Measurements from ENCODE around the gene PLB1. TPM values are rescaled to one million over a fixed set of nuclear protein-coding genes. Genes with fewer than 3 reads are reported as not detected.

PLB1 gene
- total RNA-seq, 2 donors from 2014 or later = 0.39 to 0.89 TPM

DNA sequence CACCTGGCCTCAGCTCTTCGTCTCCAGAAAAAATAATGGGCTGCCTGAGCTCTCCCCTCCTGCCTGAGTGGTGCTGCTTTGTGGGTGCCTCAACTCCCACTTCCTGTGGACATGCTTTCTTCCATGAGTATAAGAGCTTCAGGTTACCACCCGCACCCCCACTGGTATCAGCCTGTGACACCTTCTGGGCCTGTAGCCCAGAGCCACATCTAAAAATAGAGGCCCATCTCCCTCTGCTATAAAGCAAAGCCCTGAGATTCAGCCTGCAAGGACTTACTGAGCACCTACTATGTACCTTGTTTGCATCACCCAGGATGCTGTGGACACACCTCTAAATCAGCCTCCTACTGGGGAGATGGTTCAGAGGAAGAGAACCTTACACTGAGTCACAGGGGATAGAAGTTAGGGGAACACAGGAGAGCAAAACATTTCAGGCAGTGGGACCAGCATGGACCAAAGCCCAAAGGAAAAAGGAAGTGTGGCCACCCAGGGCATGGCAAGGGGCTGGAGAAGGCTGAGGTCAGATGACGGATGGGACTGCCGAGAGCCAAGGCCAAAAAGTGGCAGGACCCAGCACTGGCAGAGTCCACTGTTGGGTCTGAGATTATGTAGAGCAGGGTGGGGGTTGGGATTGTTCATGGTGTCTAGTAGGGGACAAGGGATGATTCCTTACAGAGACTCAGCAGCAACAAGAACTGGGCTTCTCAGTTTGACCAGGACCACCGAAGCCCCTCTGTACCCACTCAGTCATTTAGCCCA lies 132.0 kb downstream of the PLB1 start:
- H3K36me3 Mint-ChIP-seq = peaks cover 0 to 7% of the 10 kb centered on the region in 2 donors
- H3K27ac Mint-ChIP-seq = peak overlapping the region; percentile 8 to 14
- ATAC-seq = no peak
- no peaks in the 10 kb centered on the region for H3K9me3 Mint-ChIP-seq
- no peak for DNase-seq (ENCODE audit: low spot score in 2 of 2)

DNA sequence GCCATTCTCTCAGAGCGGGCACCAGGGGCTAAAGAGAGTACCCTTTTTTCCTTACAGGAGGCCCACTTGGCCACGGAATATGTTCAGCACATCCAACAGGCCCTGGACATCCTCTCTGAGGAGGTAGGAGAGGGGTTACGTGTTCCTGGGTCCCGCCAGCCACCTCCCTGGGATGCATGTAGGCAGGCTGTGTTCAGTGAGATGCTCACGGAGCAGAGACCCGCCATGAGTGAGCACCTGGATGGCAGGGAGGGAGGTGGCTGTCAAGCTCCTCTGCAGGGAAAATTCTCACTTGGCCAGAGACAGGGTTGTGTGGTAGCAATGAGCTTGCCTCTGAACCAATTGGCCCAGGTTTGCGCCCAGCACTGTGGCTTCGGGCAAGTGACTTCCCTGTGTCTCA lies 132.6 kb downstream of the PLB1 start:
- ATAC-seq = no peak
- peaks cover 0 to 7% of the 10 kb centered on the region in 2 donors for H3K36me3 Mint-ChIP-seq
- H3K9me3 Mint-ChIP-seq = no peaks in the 10 kb centered on the region

DNA sequence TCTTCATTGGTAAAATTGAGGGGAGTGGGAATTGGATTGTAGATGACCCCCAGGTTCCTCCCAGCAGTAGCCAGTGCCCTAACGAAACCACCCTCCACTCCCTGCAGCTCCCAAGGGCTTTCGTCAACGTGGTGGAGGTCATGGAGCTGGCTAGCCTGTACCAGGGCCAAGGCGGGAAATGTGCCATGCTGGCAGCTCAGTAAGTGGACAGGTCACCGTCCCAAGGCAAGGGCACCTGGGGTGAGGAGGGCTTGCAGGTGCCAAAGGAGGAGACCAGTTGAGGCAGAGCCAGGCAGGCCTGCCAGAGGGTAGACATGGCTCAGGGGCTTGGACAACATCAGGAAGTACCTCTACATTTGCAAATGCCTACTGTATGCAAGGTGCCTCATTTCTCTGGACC lies 133.1 kb downstream of the PLB1 start:
- Mint-ChIP-seq H3K9me3 (no peaks in the 10 kb centered on the region), H3K36me3 (peaks cover 0 to 7% of the 10 kb centered on the region in 2 donors)
- ATAC-seq = no peak

More for the DNA sequence above, 132.6 kb downstream of the PLB1 start:
- H3K27ac Mint-ChIP-seq = no peak overlapping the region
- DNase-seq (ENCODE audit: low spot score in 2 of 2) = no peak

DNA sequence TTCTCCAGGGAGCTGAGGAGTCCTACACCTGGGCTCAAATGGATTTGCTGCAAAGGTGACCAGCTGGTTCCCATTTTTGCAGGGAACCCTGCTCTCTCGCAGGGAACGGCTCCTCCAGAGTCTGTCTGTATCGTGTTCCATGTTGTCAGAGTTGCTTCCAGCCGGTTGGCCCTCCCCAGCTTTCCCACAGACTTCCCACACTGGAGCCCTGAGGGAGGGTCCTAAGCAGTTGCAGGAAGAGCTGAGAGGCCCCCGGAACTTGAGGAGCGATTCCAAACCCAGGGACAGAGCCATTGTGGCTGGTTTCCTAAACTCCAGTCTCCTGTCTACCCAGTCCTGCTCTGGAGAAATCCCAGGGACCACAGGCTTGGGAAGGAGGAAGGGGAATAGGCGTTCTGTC lies 134.1 kb downstream of the PLB1 start:
- DNase-seq (ENCODE audit: low spot score in 2 of 2) (peak in 1 of 2 donors; percentile 33), ATAC-seq (no peak)
- Mint-ChIP-seq H3K27ac (no peak overlapping the region), H3K36me3 (peaks cover 0 to 7% of the 10 kb centered on the region in 2 donors), H3K9me3 (no peaks in the 10 kb centered on the region)

More for the DNA sequence above, 133.1 kb downstream of the PLB1 start:
- no peak overlapping the region for H3K27ac Mint-ChIP-seq
- no peak for DNase-seq (ENCODE audit: low spot score in 2 of 2)

DNA sequence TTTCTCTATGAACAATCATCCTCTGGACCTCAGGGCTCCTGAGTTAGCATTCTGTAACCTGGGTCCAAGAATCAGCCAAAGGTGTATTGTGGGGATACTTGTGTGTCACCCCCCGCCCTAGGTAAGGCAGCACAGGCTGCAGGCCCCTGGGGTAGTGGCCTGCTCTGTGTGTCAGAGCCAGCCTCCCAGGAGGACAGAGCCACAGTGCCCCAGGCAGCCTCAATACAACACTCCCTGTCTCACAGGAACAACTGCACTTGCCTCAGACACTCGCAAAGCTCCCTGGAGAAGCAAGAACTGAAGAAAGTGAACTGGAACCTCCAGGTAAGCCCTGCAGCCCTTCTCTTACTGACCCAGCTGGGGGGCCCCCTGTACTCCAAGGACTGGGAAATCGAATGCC lies 134.5 kb downstream of the PLB1 start:
- H3K9me3 Mint-ChIP-seq = no peaks in the 10 kb centered on the region
- H3K27ac Mint-ChIP-seq = no peak overlapping the region
- peaks cover 0 to 7% of the 10 kb centered on the region in 2 donors for H3K36me3 Mint-ChIP-seq
- ATAC-seq (no peak), DNase-seq (ENCODE audit: low spot score in 2 of 2) (peak in 1 of 2 donors; percentile 45)

DNA sequence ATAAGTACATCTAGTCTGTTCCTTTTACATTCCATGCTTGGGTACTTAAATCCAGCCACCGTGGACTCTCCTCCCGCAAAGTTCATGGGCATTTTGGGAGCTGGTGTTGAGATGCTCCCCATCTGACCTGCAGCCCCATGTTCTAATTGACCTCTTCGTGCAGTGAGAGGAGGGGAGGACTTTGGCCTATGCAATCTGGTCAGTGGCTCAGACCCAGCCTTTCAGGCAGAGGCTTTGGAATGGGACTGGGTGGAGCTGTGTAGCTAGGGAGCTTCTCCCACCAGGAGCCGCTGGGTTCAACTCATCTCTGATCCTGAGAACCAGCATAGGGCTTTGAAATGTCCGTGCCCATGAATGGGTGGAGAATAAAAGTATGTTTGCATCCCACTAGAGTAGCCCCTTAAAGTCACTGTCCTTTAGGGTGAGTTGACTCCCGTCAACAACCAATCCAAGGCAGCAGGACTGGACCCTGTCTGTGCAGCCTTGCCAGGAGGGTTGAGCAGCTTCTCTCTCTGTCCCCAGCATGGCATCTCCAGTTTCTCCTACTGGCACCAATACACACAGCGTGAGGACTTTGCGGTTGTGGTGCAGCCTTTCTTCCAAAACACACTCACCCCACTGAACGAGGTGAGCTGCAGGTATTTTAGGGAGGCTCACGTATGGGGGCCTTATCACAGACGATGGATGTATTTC lies 135.8 kb downstream of the PLB1 start:
- no peaks in the 10 kb centered on the region for H3K9me3 Mint-ChIP-seq
- H3K36me3 Mint-ChIP-seq = peaks cover 0 to 7% of the 10 kb centered on the region in 2 donors
- ATAC-seq (no peak), DNase-seq (ENCODE audit: low spot score in 2 of 2) (peak in 1 of 2 donors; percentile 23)
- no peak overlapping the region for H3K27ac Mint-ChIP-seq

DNA sequence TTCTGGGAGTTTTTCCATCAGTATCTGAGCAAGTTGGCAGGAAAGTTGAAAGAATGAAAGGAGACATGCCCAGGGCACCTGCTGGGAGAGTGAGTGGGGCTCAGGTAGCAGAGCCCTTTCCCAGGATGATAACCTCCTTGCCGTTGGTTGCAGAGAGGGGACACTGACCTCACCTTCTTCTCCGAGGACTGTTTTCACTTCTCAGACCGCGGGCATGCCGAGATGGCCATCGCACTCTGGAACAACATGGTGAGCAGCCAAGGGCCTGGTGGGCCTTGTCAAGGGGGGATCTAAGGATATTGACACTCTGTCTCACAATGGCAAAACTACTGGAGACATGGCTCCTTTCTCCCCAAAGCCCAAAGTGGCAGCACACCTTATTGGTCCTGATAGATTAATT lies 136.9 kb downstream of the PLB1 start:
- DNase-seq (ENCODE audit: low spot score in 2 of 2) (no peak), ATAC-seq (no peak)
- no peaks in the 10 kb centered on the region for H3K9me3 Mint-ChIP-seq
- H3K36me3 Mint-ChIP-seq = peaks cover 0 to 1% of the 10 kb centered on the region in 2 donors
- H3K27ac Mint-ChIP-seq = no peak overlapping the region

DNA sequence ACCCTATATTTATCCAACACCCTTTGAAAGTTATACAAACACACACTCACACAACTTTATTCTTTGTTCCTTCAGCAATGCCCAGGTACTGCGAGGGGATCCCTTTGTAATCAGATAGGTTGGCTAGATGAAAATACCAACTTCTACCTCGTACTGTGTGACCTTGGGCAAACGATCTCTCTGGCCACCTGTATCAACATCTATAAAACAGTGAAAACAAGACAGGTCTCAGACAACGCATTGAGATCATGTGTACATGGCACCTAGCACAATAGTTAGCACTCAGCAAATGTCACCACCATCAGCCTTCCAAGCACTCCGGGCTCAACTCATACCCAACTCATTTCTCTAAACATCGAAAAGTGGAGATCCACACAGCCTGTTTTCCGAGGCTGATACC lies 137.3 kb downstream of the PLB1 start:
- Mint-ChIP-seq H3K27ac (no peak overlapping the region), H3K9me3 (no peaks in the 10 kb centered on the region), H3K36me3 (no peaks in the 10 kb centered on the region)
- ATAC-seq = no peak
- DNase-seq (ENCODE audit: low spot score in 2 of 2) = no peak

DNA sequence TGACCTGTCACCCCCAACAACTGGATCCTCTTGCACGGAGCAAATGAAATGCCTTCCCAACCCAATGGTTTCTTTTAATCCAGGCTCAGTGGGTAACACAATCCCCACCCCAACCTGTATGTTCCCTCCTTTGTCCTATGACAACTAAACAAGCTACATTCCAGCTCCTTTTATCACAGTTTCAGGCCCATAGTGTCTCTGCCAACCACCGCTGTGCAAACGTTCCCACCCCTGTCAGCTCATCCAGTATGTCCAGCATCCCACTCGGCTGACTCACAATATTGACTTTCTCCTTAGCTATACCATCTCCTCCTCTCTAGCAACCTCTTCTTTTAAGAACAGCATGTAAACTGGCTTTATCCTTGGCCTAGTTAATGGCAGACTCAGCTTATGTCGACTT lies 137.9 kb downstream of the PLB1 start:
- peak overlapping the region in 1 of 2 donors; percentile 63 for H3K27ac Mint-ChIP-seq
- H3K9me3 Mint-ChIP-seq = no peaks in the 10 kb centered on the region
- DNase-seq (ENCODE audit: low spot score in 2 of 2) = no peak
- no peak for ATAC-seq
- no peaks in the 10 kb centered on the region for H3K36me3 Mint-ChIP-seq

DNA sequence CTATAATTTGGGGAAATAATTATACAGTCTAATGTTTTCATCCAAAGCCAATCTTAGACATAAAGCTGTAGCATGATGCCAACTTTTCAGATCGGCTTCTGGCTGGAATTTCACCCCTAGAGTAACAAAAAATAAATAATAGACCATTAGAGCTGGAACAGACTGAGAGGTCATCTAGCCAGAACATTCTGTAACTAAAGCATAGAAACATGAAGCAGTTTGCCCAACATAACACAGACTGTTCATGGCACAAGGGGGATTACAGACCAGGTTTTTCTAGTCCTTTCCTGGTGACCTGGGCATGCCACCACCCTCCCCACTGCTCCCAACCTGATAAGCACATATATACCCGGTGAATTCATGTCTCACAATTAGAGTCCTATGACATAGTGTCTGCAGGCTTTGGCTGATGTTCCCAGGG lies 139.3 kb downstream of the PLB1 start:
- Mint-ChIP-seq H3K9me3 (no peaks in the 10 kb centered on the region), H3K36me3 (no peaks in the 10 kb centered on the region), H3K27ac (no peak overlapping the region)
- DNase-seq (ENCODE audit: low spot score in 2 of 2) (no peak), ATAC-seq (no peak)

DNA sequence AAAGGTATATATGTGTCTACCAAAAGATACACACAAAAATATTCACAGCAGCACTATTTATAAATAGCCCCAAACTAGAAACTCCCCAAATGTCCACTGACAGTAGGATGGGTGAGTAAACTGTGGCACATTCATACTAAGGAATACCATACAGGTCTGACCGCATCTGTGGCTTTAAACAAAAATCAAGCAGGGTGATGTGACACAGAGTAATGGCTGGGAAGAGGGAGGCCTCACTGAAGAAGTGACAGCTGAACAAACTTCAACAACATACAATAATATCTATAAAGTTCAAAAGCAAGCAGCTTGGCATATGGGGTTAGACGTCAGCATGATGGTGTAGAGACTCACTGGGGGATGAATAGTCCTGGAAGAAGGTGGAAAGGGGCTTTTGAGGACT lies 140.6 kb downstream of the PLB1 start:
- H3K27ac Mint-ChIP-seq = no peak overlapping the region
- ATAC-seq = no peak
- no peak for DNase-seq (ENCODE audit: low spot score in 2 of 2)
- H3K9me3 Mint-ChIP-seq = no peaks in the 10 kb centered on the region
- H3K36me3 Mint-ChIP-seq = no peaks in the 10 kb centered on the region

DNA sequence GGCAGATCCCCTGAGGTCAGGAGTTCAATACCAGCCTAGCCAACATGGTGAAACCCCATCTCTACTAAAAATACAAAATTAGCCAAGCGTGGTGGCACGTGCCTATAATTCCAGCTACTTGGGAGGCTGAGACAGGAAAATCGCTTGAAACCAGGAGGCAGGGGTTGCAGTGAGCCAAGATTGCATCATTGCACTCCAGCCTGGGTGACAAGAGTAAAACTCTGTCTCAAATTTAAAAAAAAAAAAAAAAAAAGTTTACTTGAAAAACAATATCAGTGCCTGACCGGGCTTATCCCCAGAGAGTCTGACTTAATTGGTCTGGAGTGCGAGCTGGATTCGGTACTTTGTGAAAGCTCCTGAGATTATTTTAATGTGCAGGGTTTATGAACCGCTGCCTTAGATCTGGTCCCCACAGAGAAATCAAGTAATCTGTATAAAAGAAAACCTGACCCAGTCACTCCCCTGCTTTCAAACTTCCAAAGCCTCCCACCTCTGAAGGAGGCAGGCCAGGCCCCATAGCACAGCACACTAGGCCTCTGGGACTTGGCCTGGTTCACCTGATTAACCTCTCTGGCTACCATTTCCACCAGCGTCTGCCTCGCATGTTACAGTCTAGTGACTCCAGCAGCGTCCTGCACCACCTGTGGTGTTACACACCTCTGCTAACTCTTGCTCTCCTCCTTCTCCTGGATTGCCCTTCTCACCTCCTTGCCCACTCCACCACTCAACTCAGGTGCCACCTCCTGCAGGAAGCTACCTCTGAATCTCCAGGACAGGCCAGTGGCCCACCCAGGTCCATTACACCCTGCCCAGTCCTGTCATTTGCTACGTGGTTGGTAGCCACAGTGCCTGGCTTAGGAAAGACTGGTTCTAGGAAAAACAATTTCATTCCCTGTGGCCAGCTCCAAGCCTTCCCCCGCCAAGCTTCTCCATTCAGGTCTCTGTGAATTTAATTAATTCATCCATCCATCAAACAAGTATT lies 141.5 kb downstream of the PLB1 start:
- Mint-ChIP-seq H3K9me3 (no peaks in the 10 kb centered on the region), H3K36me3 (no peaks in the 10 kb centered on the region), H3K27ac (peak overlapping the region; percentile 9 to 75)
- DNase-seq (ENCODE audit: low spot score in 2 of 2) = peak in 1 of 2 donors; percentile 40
- no peak for ATAC-seq

DNA sequence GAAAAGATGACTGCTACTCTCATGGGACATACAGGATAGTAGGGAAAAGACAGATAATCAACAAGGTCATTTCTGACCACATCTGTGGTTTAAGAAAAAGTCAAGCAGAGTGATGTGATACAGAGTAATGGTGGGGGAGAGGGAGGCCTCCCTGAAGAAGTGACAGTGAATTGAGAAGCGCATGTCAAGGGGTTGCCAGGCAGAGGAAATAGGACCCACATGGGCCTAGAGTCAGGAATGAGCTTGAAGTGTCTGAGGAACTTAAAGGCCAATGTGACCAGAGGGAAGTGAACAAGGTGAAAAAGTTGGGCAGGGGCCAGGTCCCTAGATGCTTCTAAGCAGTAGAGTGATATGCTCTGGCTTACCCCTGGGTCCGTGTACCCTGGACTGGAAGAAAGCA lies 142.2 kb downstream of the PLB1 start:
- peak overlapping the region in 1 of 2 donors; percentile 9 for H3K27ac Mint-ChIP-seq
- H3K36me3 Mint-ChIP-seq = no peaks in the 10 kb centered on the region
- DNase-seq (ENCODE audit: low spot score in 2 of 2) = no peak

DNA sequence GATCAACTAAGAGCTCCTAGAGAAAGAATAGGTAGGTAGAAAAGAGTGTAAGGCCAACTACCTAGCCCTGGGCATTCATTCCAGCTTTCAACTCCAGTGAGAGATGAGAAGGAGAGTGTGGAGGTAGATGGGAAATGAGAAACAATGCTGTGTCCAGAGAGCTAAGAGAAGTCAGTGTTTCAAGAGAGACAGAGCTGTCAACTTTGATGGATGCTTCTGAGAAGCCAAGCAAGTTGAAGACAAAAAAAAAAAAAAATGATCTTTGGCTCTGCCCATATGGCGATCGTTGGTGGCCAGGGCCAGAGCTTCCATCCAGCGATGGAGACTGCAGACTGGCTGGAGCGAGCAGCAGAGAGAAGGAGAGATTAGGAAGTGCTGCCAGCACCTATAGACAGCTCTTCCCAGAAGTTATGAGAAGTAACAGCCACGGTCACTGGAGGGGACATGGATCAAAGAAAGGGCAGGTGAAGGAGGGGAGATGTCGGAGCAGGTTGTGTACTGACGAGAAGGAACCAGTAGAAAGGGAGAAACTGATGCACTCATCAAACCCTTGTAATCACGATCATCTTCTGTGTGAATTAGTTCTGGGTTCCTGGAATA lies 143.3 kb downstream of the PLB1 start:
- ATAC-seq = no peak
- Mint-ChIP-seq H3K9me3 (no peaks in the 10 kb centered on the region), H3K27ac (peak overlapping the region in 1 of 2 donors; percentile 1), H3K36me3 (no peaks in the 10 kb centered on the region)
- DNase-seq (ENCODE audit: low spot score in 2 of 2) = no peak

More for the DNA sequence above, 142.2 kb downstream of the PLB1 start:
- ATAC-seq = peak in 1 of 2 donors; percentile 43
- H3K9me3 Mint-ChIP-seq = no peaks in the 10 kb centered on the region

DNA sequence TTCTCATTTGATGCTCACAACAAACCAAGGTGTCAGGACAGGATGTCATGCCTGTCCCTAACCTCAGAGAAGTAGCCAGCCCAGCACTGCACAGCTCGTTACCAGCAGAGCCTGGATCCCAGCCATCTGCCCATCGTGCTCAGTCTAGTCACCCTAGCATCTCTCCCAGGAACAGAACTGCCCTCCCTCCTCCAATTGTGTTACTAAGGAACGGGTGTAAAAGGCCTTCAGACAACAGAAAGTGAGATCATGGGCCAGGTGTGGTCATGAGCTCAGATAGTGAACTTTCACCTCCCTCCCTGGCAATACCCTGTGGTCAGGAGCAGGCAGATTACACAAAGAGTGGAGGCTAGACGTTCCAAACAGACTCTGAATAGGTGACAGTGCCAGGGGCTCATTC lies 144.0 kb downstream of the PLB1 start:
- DNase-seq (ENCODE audit: low spot score in 2 of 2) (peak in 1 of 2 donors; percentile 39), ATAC-seq (peak; percentile 68 to 81)
- Mint-ChIP-seq H3K36me3 (no peaks in the 10 kb centered on the region), H3K9me3 (no peaks in the 10 kb centered on the region), H3K27ac (no peak overlapping the region)

DNA sequence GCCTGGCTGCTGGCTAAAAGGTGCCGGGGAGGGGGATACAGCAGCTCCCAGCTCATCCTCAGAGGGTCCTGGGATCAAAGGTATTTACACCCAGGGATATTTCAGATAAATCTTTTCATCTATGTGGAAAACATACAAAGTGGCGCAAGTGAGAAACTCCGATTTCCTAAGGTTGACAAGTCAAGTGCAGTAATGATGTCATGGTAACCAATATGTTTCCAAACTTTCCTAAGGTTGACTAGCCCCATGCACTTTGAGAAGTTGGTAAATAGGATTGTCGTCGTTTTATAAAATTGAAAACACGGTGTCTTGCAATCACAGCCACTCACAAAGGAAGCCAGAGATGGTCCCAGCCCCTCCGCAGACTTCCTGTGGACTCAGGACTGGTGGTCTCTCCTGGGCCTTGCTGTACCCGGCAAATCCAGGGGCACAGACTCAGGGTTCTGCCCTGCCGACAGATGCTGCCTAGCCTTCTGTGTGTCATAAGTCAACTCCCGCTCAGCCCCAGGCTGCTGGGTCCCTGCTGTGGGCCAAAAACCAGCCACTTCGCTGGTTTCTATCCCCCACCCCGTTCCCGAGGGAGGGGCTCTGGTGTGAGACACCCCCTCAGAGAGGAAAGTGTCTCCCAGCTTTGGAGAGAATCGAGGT lies 144.5 kb downstream of the PLB1 start:
- DNase-seq (ENCODE audit: low spot score in 2 of 2) = no peak
- Mint-ChIP-seq H3K27ac (no peak overlapping the region), H3K9me3 (no peaks in the 10 kb centered on the region), H3K36me3 (no peaks in the 10 kb centered on the region)
- ATAC-seq = no peak

Data from activated naive CD4-positive, alpha-beta T cell treated with anti-CD3 and anti-CD28 coated beads, Interleukin-2, amount 50 U/mL, for 72 hours (primary cell).